HG02763 (cell line): ENCODE measurements around the gene HCRTR1.
"Not testable (repeated sequence)": the region's sequence is repeated elsewhere in the genome, so short reads cannot be mapped to it uniquely, and the experiment has no call there.

Experiments
- ATAC-seq: cut with Tn5 transposase; IDR thresholded peaks from one replicate; pipeline ENCODE4 v1.9.1; 2021; ENCODE audit warnings: mild to moderate bottlenecking, moderate library complexity; ENCODE audit not compliant: unreplicated experiment

The HCRTR1 gene

GRCh38 chr1:31581821-31582810 lies 35.4 kb upstream of the HCRTR1 start:
- no peak for ATAC-seq

DNA sequence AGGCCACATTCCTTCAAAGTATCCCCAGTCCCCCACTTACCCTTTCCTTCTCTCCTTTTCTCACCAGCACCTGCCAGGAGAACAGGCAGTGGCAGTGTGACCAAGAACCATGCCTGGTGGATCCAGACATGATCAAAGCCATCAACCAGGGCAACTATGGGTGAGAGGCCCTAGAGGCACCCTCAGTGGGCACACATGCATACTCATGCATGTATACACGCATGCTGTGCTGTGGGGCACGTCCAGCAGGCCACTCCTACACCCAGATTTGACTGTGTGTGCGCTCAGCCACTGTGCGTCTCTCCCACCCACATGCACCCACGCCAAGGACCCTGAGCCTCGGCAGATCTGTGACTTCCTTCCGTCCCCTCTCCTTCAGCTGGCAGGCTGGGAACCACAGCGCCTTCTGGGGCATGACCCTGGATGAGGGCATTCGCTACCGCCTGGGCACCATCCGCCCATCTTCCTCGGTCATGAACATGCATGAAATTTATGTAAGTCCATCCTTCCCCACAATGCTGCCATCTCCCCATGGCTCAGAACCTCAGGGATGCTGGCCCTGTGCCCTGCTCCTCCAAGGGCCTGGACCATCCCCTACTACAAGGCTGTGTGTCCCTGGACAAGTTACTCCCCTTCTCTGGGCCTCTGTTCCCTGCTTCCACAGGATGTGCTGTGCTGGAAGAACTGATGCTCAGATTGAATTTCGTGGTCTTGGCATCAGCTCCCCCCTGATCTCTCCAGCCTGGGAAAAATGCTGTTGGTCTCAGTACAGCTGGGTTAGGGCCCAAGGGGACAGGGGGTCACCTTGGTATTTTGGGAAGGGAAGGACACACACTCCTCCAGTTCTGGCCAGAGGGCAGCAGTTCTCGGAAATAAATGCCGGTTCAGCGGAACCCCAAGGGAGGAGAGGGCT lies 34.2 kb upstream of the HCRTR1 start:
- ATAC-seq = no peak

DNA sequence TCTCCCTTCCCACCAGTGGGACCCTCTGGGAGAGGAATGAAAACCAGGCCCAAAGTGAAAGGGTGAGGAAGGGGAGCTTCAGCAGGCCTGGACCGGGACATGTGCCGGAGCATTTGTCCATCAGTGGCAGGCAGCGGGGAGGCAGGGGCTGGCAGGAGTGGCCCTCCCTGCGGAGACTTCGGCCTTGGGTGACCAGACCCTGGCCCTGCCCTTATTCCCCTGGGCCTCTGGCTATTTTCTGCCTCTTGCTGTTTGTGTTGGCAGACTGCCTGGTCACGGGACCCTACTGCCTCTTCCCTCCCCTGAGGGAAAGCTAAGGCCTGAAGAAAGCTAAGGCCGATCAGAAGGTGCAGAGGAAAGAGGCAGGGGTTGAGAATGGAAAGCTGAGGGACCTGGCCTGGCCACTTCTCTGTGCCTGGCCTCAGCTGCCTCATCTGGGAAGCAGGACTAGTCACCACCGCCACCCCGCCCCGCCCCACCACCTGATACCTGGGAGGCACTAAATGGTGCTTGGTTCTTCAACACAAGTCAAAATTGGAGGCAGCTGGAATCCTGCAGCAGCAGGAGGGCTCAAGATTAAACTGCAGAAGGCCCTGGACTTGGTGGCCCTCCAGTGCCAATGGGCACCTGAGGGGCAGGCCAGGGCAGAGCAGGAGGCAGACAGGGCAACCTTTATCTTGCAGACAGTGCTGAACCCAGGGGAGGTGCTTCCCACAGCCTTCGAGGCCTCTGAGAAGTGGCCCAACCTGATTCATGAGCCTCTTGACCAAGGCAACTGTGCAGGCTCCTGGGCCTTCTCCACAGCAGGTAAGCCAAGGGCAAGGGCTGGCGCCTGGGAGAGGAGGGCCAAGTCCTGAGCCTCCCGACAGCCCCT lies 33.3 kb upstream of the HCRTR1 start:
- no peak for ATAC-seq

GRCh38 chr1:31584869-31585735 lies 32.4 kb upstream of the HCRTR1 start:
- ATAC-seq = no peak

DNA sequence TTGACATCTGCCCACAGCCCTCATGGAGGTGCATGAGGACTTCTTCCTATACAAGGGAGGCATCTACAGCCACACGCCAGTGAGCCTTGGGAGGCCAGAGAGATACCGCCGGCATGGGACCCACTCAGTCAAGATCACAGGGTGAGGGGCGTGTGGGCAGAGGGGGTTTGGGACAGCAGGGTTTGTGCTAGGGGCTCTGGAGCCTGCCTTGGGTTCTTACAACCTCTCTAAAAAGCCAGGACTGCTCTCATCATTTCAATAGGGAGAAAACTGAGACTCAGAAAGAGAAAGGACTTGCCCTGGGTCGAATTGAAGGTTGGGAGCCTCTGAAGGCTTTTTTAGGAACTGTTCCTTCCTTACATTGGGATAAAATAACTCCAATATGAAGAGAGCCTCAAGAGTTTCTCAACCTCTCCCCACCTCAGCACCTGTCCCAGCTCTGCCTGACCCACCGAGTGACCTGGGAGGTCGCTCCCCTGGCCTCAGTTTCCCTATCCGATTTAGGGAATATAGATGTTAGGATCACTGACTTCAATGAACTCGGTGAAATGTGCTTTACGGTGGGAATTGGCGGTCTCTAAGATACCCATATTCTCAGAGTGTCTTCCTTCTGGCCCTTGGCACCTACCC lies 31.6 kb upstream of the HCRTR1 start:
- no peak for ATAC-seq

GRCh38 chr1:31586376-31587327 lies 30.8 kb upstream of the HCRTR1 start:
- ATAC-seq = no peak

DNA sequence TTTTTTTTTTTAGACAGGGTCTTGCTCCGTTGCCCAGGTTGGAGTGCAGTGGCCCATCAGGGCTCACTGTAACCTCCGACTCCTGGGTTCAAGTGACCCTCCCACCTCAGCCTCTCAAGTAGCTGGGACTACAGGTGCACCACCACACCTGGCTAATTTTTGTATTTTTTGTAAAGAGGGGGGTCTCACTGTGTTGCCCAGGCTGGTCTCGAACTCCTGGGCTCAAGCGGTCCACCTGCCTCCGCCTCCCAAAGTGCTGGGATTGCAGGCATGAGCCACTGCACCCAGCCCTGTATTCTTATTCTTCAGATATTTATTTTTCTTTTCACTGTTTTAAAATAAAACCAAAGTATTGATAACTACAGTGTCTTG lies 30.2 kb upstream of the HCRTR1 start:
- ATAC-seq = not testable (repeated sequence)

GRCh38 chr1:31587720-31588423 lies 29.6 kb upstream of the HCRTR1 start:
- ATAC-seq = no peak

- no peak for ATAC-seq
These were observed 28.6 kb upstream of the HCRTR1 start for GRCh38 chr1:31588751-31589515.

DNA sequence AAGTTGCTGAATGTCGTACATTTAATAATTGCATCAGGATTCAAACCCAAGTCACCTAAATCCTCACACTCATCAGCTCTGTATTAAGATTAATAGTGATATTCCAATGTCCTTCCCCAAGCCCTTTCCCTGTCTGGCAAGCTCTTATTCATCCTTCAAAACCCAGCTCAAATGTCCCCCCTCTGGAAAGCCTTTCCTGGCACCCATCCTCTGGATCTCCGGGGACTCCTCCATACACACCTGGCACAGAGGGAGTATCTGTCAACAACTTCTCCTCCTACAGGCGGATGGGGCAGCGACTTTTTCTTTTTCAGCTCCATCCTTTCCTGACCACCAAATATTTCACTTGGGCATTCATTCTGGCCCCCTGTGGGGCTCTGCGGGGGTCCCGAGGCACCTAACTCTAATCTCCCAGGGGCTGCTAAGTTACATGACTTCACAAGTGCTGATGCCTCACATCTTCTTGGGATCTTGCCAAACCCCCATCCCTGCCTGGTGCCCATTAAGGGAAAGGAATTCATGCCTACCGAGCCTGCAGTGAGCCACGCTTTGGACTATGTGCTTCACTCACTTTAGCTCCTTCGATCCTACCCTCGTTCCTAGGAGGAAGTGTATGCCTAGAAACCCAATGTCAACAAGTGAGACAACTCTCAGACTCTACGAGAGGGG lies 25.9 kb upstream of the HCRTR1 start:
- no peak for ATAC-seq

DNA sequence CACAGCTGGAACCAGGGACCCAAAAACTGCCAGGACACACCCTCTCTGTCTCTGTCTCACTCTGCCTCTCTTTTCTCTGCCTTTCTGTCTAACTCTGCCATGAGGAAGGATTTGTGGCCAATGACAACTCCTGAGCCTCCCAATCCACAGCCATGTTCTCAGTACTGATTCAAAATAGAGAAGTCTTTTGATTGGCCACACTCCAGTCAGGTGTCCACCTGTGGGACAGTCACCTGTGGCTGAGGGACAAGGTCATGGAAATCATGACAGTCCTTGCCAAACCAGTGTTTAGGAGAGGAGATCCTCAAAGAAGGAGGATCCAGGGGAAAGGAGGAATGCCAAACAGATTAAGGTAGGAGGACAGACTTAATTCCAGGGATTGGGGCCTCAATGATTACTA lies 25.4 kb upstream of the HCRTR1 start:
- no peak for ATAC-seq

- no peak for ATAC-seq
These were observed 24.3 kb upstream of the HCRTR1 start for GRCh38 chr1:31593136-31593665.

- no peak for ATAC-seq
These were observed 23.5 kb upstream of the HCRTR1 start for GRCh38 chr1:31593770-31594632.

- ATAC-seq = no peak
These were observed 21.4 kb upstream of the HCRTR1 start for GRCh38 chr1:31595836-31596736.
